H1 (cell line): ENCODE results near the gene TOR1AIP1. TPM values are rescaled to one million over a fixed set of nuclear protein-coding genes. Genes with fewer than 3 reads are reported as not detected.

Experiments used
- BRCA1 ChIP-seq: IDR thresholded peaks from 2 replicates; pipeline ENCODE4 v1.6.1; 2012; ENCODE audit warnings: low read depth, low read length, improper control_type of control experiment
- CHD1 ChIP-seq: IDR thresholded peaks from 2 replicates; pipeline ENCODE4 v1.6.1; 2012; ENCODE audit warnings: low read depth, low read length, improper control_type of control experiment
- CHD2 ChIP-seq: IDR thresholded peaks from 2 replicates; pipeline ENCODE4 v1.6.1; 2012; ENCODE audit warnings: low read length, improper control_type of control experiment
- EZH2 ChIP-seq: fragments of 200-600 bp; sonication (generic); IDR thresholded peaks from 2 replicates; pipeline ENCODE4 v1.7.1; 2012; ENCODE audit warnings: low read depth, mild to moderate bottlenecking, moderate library complexity, low read length, inconsistent platforms; ENCODE audit not compliant: severe bottlenecking
- KDM1A ChIP-seq: fragments of 200-600, 300-600 bp; sonication (generic); IDR thresholded peaks from 2 replicates; pipeline ENCODE4 v1.7.1; 2016; ENCODE audit warnings: mild to moderate bottlenecking, low read length, borderline replicate concordance
- KDM5A ChIP-seq: fragments of 200-600 bp; IDR thresholded peaks from 2 replicates; pipeline ENCODE4 v1.7.1; 2012; ENCODE audit warnings: mild to moderate bottlenecking, low read length, inconsistent platforms, mixed read lengths
- MAFK ChIP-seq: IDR thresholded peaks from 2 replicates; pipeline ENCODE4 v1.6.1; 2012; ENCODE audit warnings: low read depth, mild to moderate bottlenecking, improper control_type of control experiment, low read length
- NRF1 ChIP-seq: IDR thresholded peaks from 2 replicates; pipeline ENCODE4 v1.6.1; 2011; ENCODE audit warnings: mild to moderate bottlenecking, low read depth, low read length, improper control_type of control experiment
- POU5F1 ChIP-seq: IDR thresholded peaks from 2 replicates; pipeline ENCODE4 v1.6.1; 2011; ENCODE audit warnings: low read depth, mild to moderate bottlenecking, low read length, moderate library complexity
- RAD21 ChIP-seq, 2 experiments: IDR thresholded peaks in 1 of 2; conservative IDR thresholded peaks in 1 of 2; 2 replicates each; pipeline ENCODE4 v1.6.1; 2011; ENCODE audit warnings: low read depth in 2 of 2, low read length in 2 of 2, improper control_type of control experiment in 1 of 2, inconsistent platforms in 1 of 2, mild to moderate bottlenecking in 1 of 2, moderate library complexity in 1 of 2
- SP2 ChIP-seq: IDR thresholded peaks from 2 replicates; pipeline ENCODE4 v1.6.1; 2012; ENCODE audit warnings: mild to moderate bottlenecking, low read length, inconsistent platforms
- SP4 ChIP-seq: IDR thresholded peaks from 2 replicates; pipeline ENCODE4 v1.6.1; 2012; ENCODE audit warnings: low read length, inconsistent platforms
- SRF ChIP-seq: IDR thresholded peaks from 2 replicates; pipeline ENCODE4 v1.6.1; 2011; ENCODE audit warnings: mild to moderate bottlenecking, low read depth, low read length, moderate library complexity
- TAF1 ChIP-seq: IDR thresholded peaks from 2 replicates; pipeline ENCODE4 v1.6.1; 2011; ENCODE audit warnings: mild to moderate bottlenecking, low read depth, low read length
- TAF7 ChIP-seq: optimal IDR thresholded peaks from 2 replicates; pipeline ENCODE3; 2011; ENCODE audit warnings: low read depth, mild to moderate bottlenecking, inconsistent platforms, low read length, moderate library complexity, borderline replicate concordance
- TBP ChIP-seq: IDR thresholded peaks from 2 replicates; pipeline ENCODE4 v1.6.1; 2011; ENCODE audit warnings: low read depth, low read length, improper control_type of control experiment
- polyA plus RNA-seq, 7 experiments: library from polyadenylated mRNA; depleted of rRNA in 3 of 7; stranded (reverse) in 5 of 7; unstranded in 2 of 7; fragments of >200 nt in 5 of 7; fragments of 200-250 nt in 2 of 7; gene quantifications; 1 replicate in 5 of 7; 2 replicates in 1 of 7; 4 replicates in 1 of 7; pipeline versions ENCODE4 v1.2.1 to v1.2.3, GENCODE V29; 2011 to 2013; ENCODE audit warnings: missing spikeins in 2 of 7, mixed read lengths in 2 of 7
- total RNA-seq: library from RNA; stranded (reverse); fragmentation: NEBNext Ultra II Directional; extraction: Animal tissue kit (Norgen Biotek cat#: 25700); gene quantifications from 2 replicates; pipeline ENCODE4 v1.2.1, GENCODE V29; 2021
- TF ChIP-seq, protein P1 (sequence below): IDR thresholded peaks from 2 replicates; pipeline ENCODE4 v1.6.1; 2011; ENCODE audit warnings: low read length, improper control_type of control experiment
- TF ChIP-seq, protein P2 (sequence below): IDR thresholded peaks from 2 replicates; pipeline ENCODE4 v1.6.1; 2012; ENCODE audit warnings: inconsistent platforms

The TOR1AIP1 gene
- total and polyA plus RNA-seq, 2 of the 8 experiments (the other 6 are each of a cell fraction or from before 2014, with no cell fraction given) = 5.7 to 22.8 TPM

DNA sequence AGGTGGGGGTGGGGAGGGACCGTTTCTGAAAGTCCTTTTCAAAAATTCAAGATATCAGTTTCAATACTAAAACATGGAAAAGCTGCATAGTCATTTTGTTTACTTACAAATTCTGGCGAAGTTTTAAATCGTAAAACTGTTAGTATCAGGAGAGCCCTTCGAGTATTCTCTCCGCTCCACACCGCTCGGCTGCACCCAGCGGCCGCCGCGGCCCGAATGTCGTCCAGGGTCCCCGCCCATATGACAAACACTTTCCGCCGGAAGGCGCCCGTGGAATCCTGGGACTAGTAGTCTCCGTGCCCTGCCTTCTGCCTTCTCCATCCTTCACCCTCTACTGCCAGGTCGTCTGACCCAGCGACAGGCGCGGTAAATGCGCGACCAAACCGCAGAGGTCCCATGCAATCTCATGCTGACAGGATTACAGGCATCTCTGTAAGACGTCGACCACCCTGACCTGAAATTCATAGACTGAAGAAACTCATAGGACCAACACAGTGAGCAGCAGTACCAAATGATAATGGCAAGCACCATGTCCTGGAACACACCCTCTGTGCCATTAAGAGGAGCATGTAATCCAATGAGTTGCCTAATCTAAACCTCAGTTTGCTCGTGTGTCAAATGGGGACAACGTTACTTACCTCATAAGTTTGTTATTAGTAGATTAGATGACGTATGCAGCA lies 4.4 kb upstream of the TOR1AIP1 start, which contains the start of gene TOR1AIP2 (continued):
- TF ChIP-seq TBP = peak; percentile 88
- TF ChIP-seq SRF = 0 out of 2 replicates have a peak, but pooled peaks have one; percentile 16
- no peak for TF ChIP-seq MAFK
- no peak for TF ChIP-seq CHD1
- TF ChIP-seq POU5F1 = no peak
- TF ChIP-seq KDM1A = peak; percentile 97
- no peak for TF ChIP-seq CHD2
- TF ChIP-seq RAD21 (IDR thresholded peaks at IDR 0.05 in 1 of 2, conservative IDR thresholded peaks at IDR 0.05 in 1 of 2; ENCODE audit: low read depth in 2 of 2, low read length in 2 of 2) = no peak
- TF ChIP-seq BRCA1 = no peak
- TF ChIP-seq SP4 = no peak
- TF ChIP-seq TAF1 = peak; percentile 97
- TF ChIP-seq, protein P1, sequence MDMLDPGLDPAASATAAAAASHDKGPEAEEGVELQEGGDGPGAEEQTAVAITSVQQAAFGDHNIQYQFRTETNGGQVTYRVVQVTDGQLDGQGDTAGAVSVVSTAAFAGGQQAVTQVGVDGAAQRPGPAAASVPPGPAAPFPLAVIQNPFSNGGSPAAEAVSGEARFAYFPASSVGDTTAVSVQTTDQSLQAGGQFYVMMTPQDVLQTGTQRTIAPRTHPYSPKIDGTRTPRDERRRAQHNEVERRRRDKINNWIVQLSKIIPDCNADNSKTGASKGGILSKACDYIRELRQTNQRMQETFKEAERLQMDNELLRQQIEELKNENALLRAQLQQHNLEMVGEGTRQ = 0 out of 2 replicates have a peak, but pooled peaks have one; percentile 3
- TF ChIP-seq SP2 = no peak
- TF ChIP-seq, protein P2, sequence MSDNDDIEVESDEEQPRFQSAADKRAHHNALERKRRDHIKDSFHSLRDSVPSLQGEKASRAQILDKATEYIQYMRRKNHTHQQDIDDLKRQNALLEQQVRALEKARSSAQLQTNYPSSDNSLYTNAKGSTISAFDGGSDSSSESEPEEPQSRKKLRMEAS = peak; percentile 25; the same call in 1 of the 2 replicates
- no peak for TF ChIP-seq EZH2
- no peak for TF ChIP-seq NRF1
- no peak for TF ChIP-seq TAF7
- no peak for TF ChIP-seq KDM5A
